ENCODE measurements around the gene PCSK2. TPM values are rescaled to one million over a fixed set of nuclear protein-coding genes. Genes with fewer than 3 reads are reported as not detected.

PCSK2 gene
- total RNA-seq, 1 donor = not detected

DNA sequence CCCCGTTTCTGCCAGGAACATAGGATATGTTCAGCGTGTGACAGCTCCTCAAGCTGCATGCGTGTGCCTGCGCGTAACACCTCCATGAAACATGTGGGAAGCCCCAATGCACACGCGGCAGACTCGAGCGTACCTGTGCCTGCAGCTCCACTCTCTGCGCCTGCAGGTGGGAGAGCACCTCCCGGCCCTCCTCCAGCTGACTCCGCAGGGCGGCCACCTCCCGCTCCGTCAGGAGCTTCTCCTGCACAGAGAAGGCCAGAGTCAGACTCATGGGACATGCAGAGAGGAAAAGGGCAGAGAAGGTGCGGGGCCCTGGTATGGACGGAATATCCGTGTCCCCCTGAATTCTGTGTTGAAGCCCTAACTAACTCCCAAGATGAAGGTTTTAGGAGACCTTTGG is 281.9 kb downstream of the PCSK2 start:
- Histone ChIP-seq H3K27me3 (ENCODE audit: insufficient read depth, low read length) (no peaks in the 10 kb centered on the region), H2AFZ (ENCODE audit: low read length) (no peak overlapping the region), H4K20me1 (ENCODE audit: insufficient read depth, low read length) (no peaks in the 10 kb centered on the region), H3K9me3 (ENCODE audit: low read depth, low read length) (no peaks in the 10 kb centered on the region), H3K4me2 (ENCODE audit: insufficient read depth, low read length) (no peak overlapping the region), H3K4me3 (ENCODE audit: insufficient read depth, low read length) (no peak overlapping the region), H3K27ac (ENCODE audit: low read depth, low read length) (no peak overlapping the region), H3K79me2 (ENCODE audit: insufficient read depth, low read length) (no peaks in the 10 kb centered on the region), H3K36me3 (ENCODE audit: insufficient read depth, low read length) (no peaks in the 10 kb centered on the region), H3K4me1 (ENCODE audit: insufficient read depth, low read length) (peaks cover 11% of the 10 kb centered on the region)
- DNase-seq (ENCODE audit: insufficient read length, low spot score, missing footprints) = no peak
- TF ChIP-seq CTCF (IDR thresholded peaks at IDR 0.05; ENCODE audit: extremely low read depth, low read depth, low read length) = no peak

GRCh38 chr20:17510548-17510947 is 283.7 kb downstream of the PCSK2 start:
- H3K79me2 ChIP-seq (ENCODE audit: insufficient read depth, low read length) = no peaks in the 10 kb centered on the region
- DNase-seq (ENCODE audit: insufficient read length, low spot score, missing footprints) = no peak
- no peak overlapping the region for H3K4me3 ChIP-seq (ENCODE audit: insufficient read depth, low read length)
- H3K27me3 ChIP-seq (ENCODE audit: insufficient read depth, low read length) = no peaks in the 10 kb centered on the region
- H3K9me3 ChIP-seq (ENCODE audit: low read depth, low read length) = no peaks in the 10 kb centered on the region
- H3K27ac ChIP-seq (ENCODE audit: low read depth, low read length) = no peak overlapping the region
- H3K4me2 ChIP-seq (ENCODE audit: insufficient read depth, low read length) = no peak overlapping the region
- H3K4me1 ChIP-seq (ENCODE audit: insufficient read depth, low read length) = peaks cover 6% of the 10 kb centered on the region
- no peak overlapping the region for H2AFZ ChIP-seq (ENCODE audit: low read length)
- H3K36me3 ChIP-seq (ENCODE audit: insufficient read depth, low read length) = no peaks in the 10 kb centered on the region
- no peak for TF ChIP-seq CTCF (IDR thresholded peaks at IDR 0.05; ENCODE audit: extremely low read depth, low read depth, low read length)
- H4K20me1 ChIP-seq (ENCODE audit: insufficient read depth, low read length) = no peaks in the 10 kb centered on the region

DNA sequence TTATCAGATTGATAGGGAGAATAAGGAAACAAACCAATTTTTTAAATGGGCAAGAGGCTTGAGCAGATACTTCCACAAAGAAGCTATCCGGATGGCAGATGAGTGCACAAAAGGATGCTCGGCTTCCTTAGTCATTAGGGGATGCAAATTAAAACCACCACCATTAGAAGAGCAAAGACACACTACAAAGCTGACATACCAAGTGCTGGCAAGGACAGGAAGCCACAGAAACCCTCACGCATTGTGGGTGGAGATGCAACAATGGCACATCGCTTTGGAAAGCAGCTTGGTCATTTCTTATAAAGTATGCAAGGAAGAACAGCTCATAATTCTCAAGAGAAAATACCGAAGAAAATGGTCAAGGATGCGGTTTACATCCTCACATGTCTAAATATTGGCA is 284.6 kb downstream of the PCSK2 start:
- no peak overlapping the region for H3K4me2 ChIP-seq (ENCODE audit: insufficient read depth, low read length)
- no peaks in the 10 kb centered on the region for H4K20me1 ChIP-seq (ENCODE audit: insufficient read depth, low read length)
- H2AFZ ChIP-seq (ENCODE audit: low read length) = no peak overlapping the region
- TF ChIP-seq CTCF (IDR thresholded peaks at IDR 0.05; ENCODE audit: extremely low read depth, low read depth, low read length) = no peak
- H3K4me3 ChIP-seq (ENCODE audit: insufficient read depth, low read length) = no peak overlapping the region
- H3K9me3 ChIP-seq (ENCODE audit: low read depth, low read length) = no peaks in the 10 kb centered on the region
- no peaks in the 10 kb centered on the region for H3K27me3 ChIP-seq (ENCODE audit: insufficient read depth, low read length)
- no peak for DNase-seq (ENCODE audit: insufficient read length, low spot score, missing footprints)
- H3K36me3 ChIP-seq (ENCODE audit: insufficient read depth, low read length) = no peaks in the 10 kb centered on the region
- no peaks in the 10 kb centered on the region for H3K79me2 ChIP-seq (ENCODE audit: insufficient read depth, low read length)
- no peaks in the 10 kb centered on the region for H3K4me1 ChIP-seq (ENCODE audit: insufficient read depth, low read length)
- no peak overlapping the region for H3K27ac ChIP-seq (ENCODE audit: low read depth, low read length)

GRCh38 chr20:17513939-17514338 is 287.1 kb downstream of the PCSK2 start:
- Histone ChIP-seq H3K4me3 (ENCODE audit: insufficient read depth, low read length) (no peak overlapping the region), H3K36me3 (ENCODE audit: insufficient read depth, low read length) (no peaks in the 10 kb centered on the region), H2AFZ (ENCODE audit: low read length) (no peak overlapping the region), H4K20me1 (ENCODE audit: insufficient read depth, low read length) (no peaks in the 10 kb centered on the region), H3K79me2 (ENCODE audit: insufficient read depth, low read length) (no peaks in the 10 kb centered on the region), H3K4me2 (ENCODE audit: insufficient read depth, low read length) (no peak overlapping the region), H3K27ac (ENCODE audit: low read depth, low read length) (no peak overlapping the region), H3K9me3 (ENCODE audit: low read depth, low read length) (no peaks in the 10 kb centered on the region), H3K4me1 (ENCODE audit: insufficient read depth, low read length) (no peaks in the 10 kb centered on the region), H3K27me3 (ENCODE audit: insufficient read depth, low read length) (no peaks in the 10 kb centered on the region)
- no peak for DNase-seq (ENCODE audit: insufficient read length, low spot score, missing footprints)
- no peak for TF ChIP-seq CTCF (IDR thresholded peaks at IDR 0.05; ENCODE audit: extremely low read depth, low read depth, low read length)

All from osteoblast (primary cell).